GM18858 (cell line): ENCODE results near the gene URB1.

Experiments used
- ATAC-seq: cut with Tn5 transposase; IDR thresholded peaks from one replicate; pipeline ENCODE4 v1.9.1; 2021; ENCODE audit not compliant: unreplicated experiment

The URB1 gene

GRCh38 chr21:32348604-32349332, 44.0 kb downstream of the URB1 start:
- ATAC-seq = no peak

- ATAC-seq = no peak
These were observed 44.8 kb downstream of the URB1 start for GRCh38 chr21:32347977-32348376.

GRCh38 chr21:32347351-32347750, 45.5 kb downstream of the URB1 start:
- ATAC-seq = no peak

- no peak for ATAC-seq
These were observed 45.9 kb downstream of the URB1 start for GRCh38 chr21:32346951-32347350.

- no peak for ATAC-seq
These were observed 51.7 kb downstream of the URB1 start for GRCh38 chr21:32340863-32341848.

- ATAC-seq = no peak
These were observed 54.4 kb downstream of the URB1 start for GRCh38 chr21:32338209-32338921.

- no peak for ATAC-seq
These were observed 55.6 kb downstream of the URB1 start for GRCh38 chr21:32337206-32337605.

- no peak for ATAC-seq
These were observed 56.1 kb downstream of the URB1 start for GRCh38 chr21:32336711-32337110.

GRCh38 chr21:32335601-32336575, 56.9 kb downstream of the URB1 start:
- no peak for ATAC-seq

- no peak for ATAC-seq
These were observed 57.8 kb downstream of the URB1 start for GRCh38 chr21:32334980-32335531.

- ATAC-seq = no peak
These were observed 58.7 kb downstream of the URB1 start for GRCh38 chr21:32333953-32334673.

- no peak for ATAC-seq
These were observed 60.3 kb downstream of the URB1 start for GRCh38 chr21:32332463-32332951.

GRCh38 chr21:32331444-32332305, 61.1 kb downstream of the URB1 start:
- ATAC-seq = no peak

- no peak for ATAC-seq
These were observed 62.0 kb downstream of the URB1 start for GRCh38 chr21:32330784-32331311.

GRCh38 chr21:32329776-32330175, 63.0 kb downstream of the URB1 start:
- no peak for ATAC-seq

GRCh38 chr21:32329331-32329730, 63.5 kb downstream of the URB1 start:
- ATAC-seq = no peak

- no peak for ATAC-seq
These were observed 64.2 kb downstream of the URB1 start for GRCh38 chr21:32328595-32328994.

GRCh38 chr21:32325706-32326105, 67.1 kb downstream of the URB1 start:
- no peak for ATAC-seq
